Measurements from ENCODE around the gene THSD7B.

Gene THSD7B

DNA sequence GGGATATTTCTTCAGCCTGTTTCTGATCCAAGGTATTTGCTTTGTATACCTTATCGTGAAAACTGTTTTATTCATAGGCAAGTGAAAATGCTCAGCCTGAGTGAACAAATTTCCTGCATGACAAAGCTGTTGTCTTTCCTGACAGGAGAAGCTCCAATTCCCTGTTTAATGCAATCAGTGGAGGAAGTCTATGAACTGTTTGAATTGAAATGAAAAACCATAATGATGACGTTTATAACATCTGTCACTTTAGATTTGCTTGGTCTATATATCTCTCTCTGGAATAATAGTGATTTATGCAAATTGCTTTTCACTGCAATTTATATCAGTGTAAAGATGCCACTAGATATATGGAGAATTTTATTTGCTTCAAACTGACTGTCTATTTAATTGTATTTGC lies 959.6 kb downstream of the THSD7B start:
- H3K4me3 ChIP-seq (ENCODE audit: low read depth, low read length) = no peak overlapping the region
- no peak for DNase-seq (ENCODE audit: low read depth)
- TF ChIP-seq, protein P1, sequence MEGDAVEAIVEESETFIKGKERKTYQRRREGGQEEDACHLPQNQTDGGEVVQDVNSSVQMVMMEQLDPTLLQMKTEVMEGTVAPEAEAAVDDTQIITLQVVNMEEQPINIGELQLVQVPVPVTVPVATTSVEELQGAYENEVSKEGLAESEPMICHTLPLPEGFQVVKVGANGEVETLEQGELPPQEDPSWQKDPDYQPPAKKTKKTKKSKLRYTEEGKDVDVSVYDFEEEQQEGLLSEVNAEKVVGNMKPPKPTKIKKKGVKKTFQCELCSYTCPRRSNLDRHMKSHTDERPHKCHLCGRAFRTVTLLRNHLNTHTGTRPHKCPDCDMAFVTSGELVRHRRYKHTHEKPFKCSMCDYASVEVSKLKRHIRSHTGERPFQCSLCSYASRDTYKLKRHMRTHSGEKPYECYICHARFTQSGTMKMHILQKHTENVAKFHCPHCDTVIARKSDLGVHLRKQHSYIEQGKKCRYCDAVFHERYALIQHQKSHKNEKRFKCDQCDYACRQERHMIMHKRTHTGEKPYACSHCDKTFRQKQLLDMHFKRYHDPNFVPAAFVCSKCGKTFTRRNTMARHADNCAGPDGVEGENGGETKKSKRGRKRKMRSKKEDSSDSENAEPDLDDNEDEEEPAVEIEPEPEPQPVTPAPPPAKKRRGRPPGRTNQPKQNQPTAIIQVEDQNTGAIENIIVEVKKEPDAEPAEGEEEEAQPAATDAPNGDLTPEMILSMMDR (IDR thresholded peaks at IDR 0.05; ENCODE audit: low read depth, low read length, missing control alignments) = no peak

Data from GM12864 (cell line).